RWPE2 (cell line): ENCODE measurements around the gene GFER.

Experiments used
- ATAC-seq: fragments of 200-7000 bp; cut with Tn5 transposase; 3 replicates; pipeline ENCODE4 v1.9.1; 2021; ENCODE audit warnings: low read depth
- DNase-seq: peaks from one replicate; pipeline ENCODE4 v3.0.0-alpha.2; 2020; ENCODE audit warnings: low spot score
- H3K27ac ChIP-seq: fragments of 450-650 bp; 2 replicates; pipeline ENCODE4 v1.5.1; 2017; ENCODE audit warnings: mild to moderate bottlenecking; ENCODE audit not compliant: poor library complexity, severe bottlenecking
- H3K27me3 ChIP-seq: fragments of 250-450 bp; sonication (Bioruptor Pico); 2 replicates; pipeline ENCODE4 v1.5.1; 2021; ENCODE audit warnings: mild to moderate bottlenecking, moderate library complexity; ENCODE audit not compliant: insufficient read depth, poor library complexity, severe bottlenecking
- H3K36me3 ChIP-seq: fragments of 250-450 bp; sonication (Bioruptor Pico); 2 replicates; pipeline ENCODE4 v1.5.1; 2020; ENCODE audit warnings: low read depth, mild to moderate bottlenecking, moderate library complexity
- H3K4me1 ChIP-seq: fragments of 250-450 bp; sonication (Bioruptor Pico); 2 replicates; pipeline ENCODE4 v1.5.1; 2021; ENCODE audit warnings: mild to moderate bottlenecking, moderate library complexity; ENCODE audit not compliant: insufficient read depth, poor library complexity, severe bottlenecking
- H3K4me3 ChIP-seq: fragments of 250-450 bp; sonication (Bioruptor Pico); 2 replicates; pipeline ENCODE4 v1.5.1; 2021; ENCODE audit warnings: mild to moderate bottlenecking, moderate library complexity; ENCODE audit not compliant: severe bottlenecking
- H3K9me3 ChIP-seq: fragments of 250-450 bp; sonication (Bioruptor Pico); 2 replicates; pipeline ENCODE4 v1.5.1; 2021; ENCODE audit warnings: mild to moderate bottlenecking, moderate library complexity; ENCODE audit not compliant: severe bottlenecking
- TF ChIP-seq, protein P1 (sequence below): fragments of 450-650 bp; IDR thresholded peaks from one replicate; pipeline ENCODE4 v1.5.1; 2017; ENCODE audit warnings: mild to moderate bottlenecking, moderate library complexity; ENCODE audit not compliant: poor library complexity, severe bottlenecking

Gene GFER

DNA sequence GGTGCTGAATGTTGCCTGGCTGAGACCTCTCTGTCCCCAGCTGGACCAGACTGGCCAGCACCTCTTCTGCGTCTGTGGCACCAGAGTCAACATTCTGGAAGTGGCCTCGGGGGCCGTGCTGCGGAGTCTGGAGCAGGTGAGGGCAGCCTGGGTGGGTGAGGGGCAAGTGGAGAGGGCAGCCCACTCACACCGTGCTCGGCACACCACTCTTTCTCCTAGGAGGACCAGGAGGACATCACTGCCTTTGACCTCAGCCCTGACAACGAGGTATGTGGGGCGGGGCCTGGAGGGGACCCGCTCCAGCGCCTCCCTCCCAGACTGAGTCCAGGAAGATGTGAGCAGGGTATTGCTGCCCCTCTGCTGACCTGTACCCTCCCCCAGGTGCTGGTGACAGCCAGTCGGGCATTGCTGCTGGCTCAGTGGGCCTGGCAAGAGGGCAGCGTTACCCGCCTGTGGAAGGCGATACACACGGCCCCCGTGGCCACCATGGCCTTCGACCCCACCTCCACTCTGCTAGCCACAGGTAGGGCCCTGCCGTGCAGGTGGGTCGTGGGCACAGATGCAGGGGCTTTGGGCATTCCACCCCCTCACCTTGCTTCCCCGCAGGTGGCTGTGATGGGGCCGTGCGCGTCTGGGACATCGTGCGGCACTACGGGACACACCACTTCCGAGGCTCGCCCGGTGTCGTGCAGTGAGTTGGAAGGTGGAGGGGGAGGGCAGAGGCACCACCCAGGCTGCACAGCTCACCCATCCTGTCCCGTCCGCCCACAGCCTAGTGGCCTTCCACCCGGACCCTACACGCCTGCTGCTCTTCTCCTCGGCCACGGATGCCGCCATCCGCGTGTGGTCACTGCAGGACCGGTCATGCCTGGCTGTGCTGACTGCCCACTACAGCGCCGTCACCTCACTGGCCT lies 9.6 kb upstream of the GFER start:
- TF ChIP-seq, protein P1, sequence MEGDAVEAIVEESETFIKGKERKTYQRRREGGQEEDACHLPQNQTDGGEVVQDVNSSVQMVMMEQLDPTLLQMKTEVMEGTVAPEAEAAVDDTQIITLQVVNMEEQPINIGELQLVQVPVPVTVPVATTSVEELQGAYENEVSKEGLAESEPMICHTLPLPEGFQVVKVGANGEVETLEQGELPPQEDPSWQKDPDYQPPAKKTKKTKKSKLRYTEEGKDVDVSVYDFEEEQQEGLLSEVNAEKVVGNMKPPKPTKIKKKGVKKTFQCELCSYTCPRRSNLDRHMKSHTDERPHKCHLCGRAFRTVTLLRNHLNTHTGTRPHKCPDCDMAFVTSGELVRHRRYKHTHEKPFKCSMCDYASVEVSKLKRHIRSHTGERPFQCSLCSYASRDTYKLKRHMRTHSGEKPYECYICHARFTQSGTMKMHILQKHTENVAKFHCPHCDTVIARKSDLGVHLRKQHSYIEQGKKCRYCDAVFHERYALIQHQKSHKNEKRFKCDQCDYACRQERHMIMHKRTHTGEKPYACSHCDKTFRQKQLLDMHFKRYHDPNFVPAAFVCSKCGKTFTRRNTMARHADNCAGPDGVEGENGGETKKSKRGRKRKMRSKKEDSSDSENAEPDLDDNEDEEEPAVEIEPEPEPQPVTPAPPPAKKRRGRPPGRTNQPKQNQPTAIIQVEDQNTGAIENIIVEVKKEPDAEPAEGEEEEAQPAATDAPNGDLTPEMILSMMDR: no peak
- H3K36me3 ChIP-seq: peaks cover 31% of the 10 kb centered on the region
- no peaks in the 10 kb centered on the region for H3K4me1 ChIP-seq
- no peaks in the 10 kb centered on the region for H3K27me3 ChIP-seq
- DNase-seq (no peak), ATAC-seq (no peak)
- H3K4me3 ChIP-seq: no peak overlapping the region
- no peaks in the 10 kb centered on the region for H3K9me3 ChIP-seq
- H3K27ac ChIP-seq: no peak overlapping the region

DNA sequence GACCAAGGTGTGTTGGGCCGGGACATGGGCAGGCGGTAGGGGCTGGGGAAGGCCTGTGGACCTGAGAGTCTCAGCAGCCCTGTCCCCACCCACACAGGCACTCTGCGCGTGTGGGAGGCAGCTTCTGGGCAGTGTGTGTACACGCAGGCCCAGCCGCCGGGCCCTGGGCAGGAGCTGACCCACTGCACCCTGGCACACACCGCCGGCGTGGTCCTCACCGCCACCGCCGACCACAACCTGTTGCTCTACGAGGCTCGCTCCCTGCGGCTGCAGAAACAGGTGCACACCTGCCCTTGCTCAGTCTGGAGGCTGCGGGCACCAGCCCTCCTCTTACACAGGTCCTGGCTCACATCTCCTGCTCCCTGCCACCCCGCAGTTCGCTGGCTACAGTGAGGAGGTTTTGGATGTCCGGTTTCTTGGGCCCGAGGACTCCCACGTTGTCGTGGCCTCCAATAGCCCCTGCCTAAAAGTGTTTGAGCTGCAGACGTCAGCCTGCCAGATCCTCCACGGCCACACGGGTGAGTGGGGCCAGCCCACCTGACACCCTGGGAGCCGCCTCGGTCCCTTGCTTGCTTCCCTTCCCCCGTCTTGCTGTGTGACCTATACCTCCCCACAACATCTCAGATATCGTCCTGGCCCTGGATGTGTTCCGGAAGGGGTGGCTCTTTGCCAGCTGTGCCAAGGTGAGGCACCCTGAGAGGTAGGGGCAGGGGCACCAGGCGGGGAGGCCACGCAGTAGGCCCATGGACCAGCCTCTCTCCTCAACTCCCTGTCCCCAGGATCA lies 8.4 kb upstream of the GFER start:
- no peak for DNase-seq
- Histone ChIP-seq H3K27ac (no peak overlapping the region), H3K9me3 (no peaks in the 10 kb centered on the region), H3K4me3 (no peak overlapping the region), H3K36me3 (peaks cover 31% of the 10 kb centered on the region), H3K4me1 (no peaks in the 10 kb centered on the region), H3K27me3 (no peaks in the 10 kb centered on the region)
- TF ChIP-seq, protein P1: no peak
- no peak for ATAC-seq

DNA sequence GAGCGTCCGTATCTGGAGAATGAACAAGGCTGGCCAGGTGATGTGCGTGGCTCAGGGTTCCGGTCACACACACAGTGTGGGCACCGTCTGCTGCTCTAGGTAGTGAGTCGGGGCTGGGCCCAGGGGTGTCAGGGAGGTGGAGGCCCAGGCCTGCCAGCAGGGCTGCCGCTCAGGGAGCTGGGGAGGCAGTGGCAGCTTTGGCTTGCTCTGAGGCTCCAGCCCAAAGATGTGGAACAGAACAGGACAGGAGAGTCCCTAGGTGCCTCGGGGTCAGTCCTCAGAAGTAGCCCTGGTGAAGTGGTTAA lies 7.8 kb upstream of the GFER start:
- no peak overlapping the region for H3K27ac ChIP-seq
- H3K9me3 ChIP-seq: no peaks in the 10 kb centered on the region
- DNase-seq: no peak
- H3K27me3 ChIP-seq: no peaks in the 10 kb centered on the region
- H3K36me3 ChIP-seq: peaks cover 31% of the 10 kb centered on the region
- no peak overlapping the region for H3K4me3 ChIP-seq
- TF ChIP-seq, protein P1: no peak
- no peaks in the 10 kb centered on the region for H3K4me1 ChIP-seq
- ATAC-seq: no peak

DNA sequence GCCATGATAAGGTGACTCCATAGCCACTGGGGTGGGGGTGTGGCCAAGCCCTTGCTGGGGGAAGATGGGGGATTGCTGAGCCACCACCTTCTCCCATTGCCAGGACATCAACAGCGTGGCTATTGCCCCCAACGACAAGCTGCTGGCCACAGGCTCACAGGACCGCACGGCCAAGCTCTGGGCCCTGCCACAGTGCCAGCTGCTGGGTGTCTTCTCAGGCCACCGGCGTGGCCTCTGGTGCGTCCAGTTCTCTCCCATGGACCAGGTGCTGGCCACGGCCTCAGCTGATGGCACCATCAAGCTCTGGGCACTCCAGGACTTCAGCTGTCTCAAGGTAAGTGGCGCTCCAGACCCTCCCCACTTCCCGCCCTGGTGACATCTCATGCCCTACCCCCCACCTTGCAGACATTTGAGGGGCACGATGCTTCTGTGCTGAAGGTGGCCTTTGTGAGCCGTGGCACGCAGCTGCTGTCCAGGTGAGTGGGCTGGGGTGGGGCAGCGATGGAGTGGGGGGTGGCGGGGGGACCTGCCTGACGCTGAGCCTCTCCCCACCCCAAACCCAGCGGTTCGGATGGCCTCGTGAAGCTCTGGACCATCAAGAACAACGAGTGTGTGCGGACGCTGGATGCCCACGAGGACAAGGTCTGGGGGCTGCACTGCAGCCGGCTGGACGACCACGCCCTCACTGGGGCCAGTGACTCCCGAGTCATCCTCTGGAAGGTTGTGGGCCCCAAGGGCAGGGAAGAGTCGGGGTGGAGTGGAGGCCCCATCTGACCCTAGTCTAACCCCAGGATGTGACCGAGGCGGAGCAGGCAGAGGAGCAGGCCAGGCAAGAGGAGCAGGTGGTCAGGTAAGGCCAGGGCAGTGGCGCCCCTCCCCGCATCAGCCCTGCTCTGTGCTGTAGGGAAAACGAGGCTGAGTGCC lies 6.8 kb upstream of the GFER start:
- Histone ChIP-seq H3K27ac (no peak overlapping the region), H3K4me3 (no peak overlapping the region), H3K36me3 (peaks cover 31% of the 10 kb centered on the region), H3K9me3 (no peaks in the 10 kb centered on the region), H3K4me1 (no peaks in the 10 kb centered on the region), H3K27me3 (no peaks in the 10 kb centered on the region)
- no peak for DNase-seq
- no peak for ATAC-seq
- TF ChIP-seq, protein P1: no peak
